HepG2 (cell line): ENCODE data around the gene FAM217B. TPM values are rescaled to one million over a fixed set of nuclear protein-coding genes. Genes with fewer than 3 reads are reported as not detected.

Source experiments
- ATAC-seq: fragments of 200-7000 bp; cut with Tn5 transposase; 3 replicates; pipeline ENCODE4 v1.9.1; 2020; ENCODE audit warnings: mild to moderate bottlenecking, moderate library complexity
- Bru-seq: library from RNA; stranded (reverse); fragments of 400-500 nt; gene quantifications from one replicate; lab custom pipeline; 2021; lab: Mats Ljungman, UMichigan
- BruChase-seq, 2 experiments: library from RNA; stranded (reverse); fragments of 400-500 nt; gene quantifications; one replicate each; lab custom pipeline; 2021; lab: Mats Ljungman, UMichigan
- BruUV-seq: library from RNA; stranded (reverse); fragments of 400-500 nt; replicated peaks from 2 replicates; lab custom pipeline; 2021; lab: Mats Ljungman, UMichigan
- CTCF ChIA-PET: fragments of 300-600 bp; formaldehyde crosslinking; extraction: SDS; loops from one replicate; lab custom pipeline; 2021; ENCODE audit warnings: low total read pairs, inconsistent platforms, low intra/inter-chr PET ratio; lab: Yijun Ruan, JAX
- POLR2A ChIA-PET: fragments of 350-600 bp; sonication (Branson Sonifier 250); formaldehyde crosslinking; loops from one replicate; lab custom pipeline; 2020; ENCODE audit warnings: antibody characterized with exemption, inconsistent platforms; lab: Yijun Ruan, JAX
- DNase-seq: peaks from one replicate; pipeline ENCODE4 v3.0.0-alpha.2; 2015; ENCODE audit warnings: low spot score
- FAIRE-seq: peaks from 3 replicates; lab custom pipeline; 2011; peaks lifted over from hg19 to GRCh38; lab: Jason Lieb, UNC
- H2AFZ ChIP-seq: one replicate; pipeline ENCODE4 v1.6.1; 2011; ENCODE audit warnings: low read length, inconsistent platforms
- H3K27ac ChIP-seq: fragments of 300-600 bp; 3 replicates; pipeline ENCODE4 v1.8.0; 2011; ENCODE audit warnings: mixed run types, mild to moderate bottlenecking, mixed read lengths, low read length, inconsistent platforms; ENCODE audit not compliant: insufficient read depth; ENCODE audit errors: extremely low read length
- H3K27me3 ChIP-seq, 2 experiments: fragments of 200-600 bp in 1 of 2; 2 replicates in 1 of 2; 3 replicates in 1 of 2; pipeline versions ENCODE4 v1.6.0 to v1.8.0; 2011; ENCODE audit warnings: low read length in 2 of 2, mild to moderate bottlenecking in 2 of 2, moderate library complexity in 2 of 2, inconsistent platforms in 1 of 2; ENCODE audit not compliant: insufficient read depth in 2 of 2, control insufficient read depth in 1 of 2
- H3K36me3 ChIP-seq, 2 experiments: fragments of 200-600 bp in 1 of 2; replicated peaks in 1 of 2; 2 replicates in 1 of 2; 3 replicates in 1 of 2; pipeline versions ENCODE4 v1.5.1 to v1.8.0; 2011; ENCODE audit warnings: low read length in 2 of 2, inconsistent platforms in 1 of 2; ENCODE audit not compliant: insufficient read depth in 2 of 2, control insufficient read depth in 1 of 2
- H3K4me1 ChIP-seq: 2 replicates; pipeline ENCODE4 v1.5.1; 2012; ENCODE audit warnings: low read length, inconsistent platforms; ENCODE audit not compliant: insufficient read depth
- H3K4me2 ChIP-seq: 2 replicates; pipeline ENCODE4 v1.6.0; 2011; ENCODE audit warnings: low read depth, low read length, inconsistent platforms
- H3K4me3 ChIP-seq, 3 experiments: fragments of 200-600 bp in 1 of 3; sonication (generic), shearing (Covaris generic) in 1 of 3; replicated peaks in 1 of 3; 2 replicates each; pipeline ENCODE4 v1.5.1; 2011 to 2016; ENCODE audit warnings: low read length in 3 of 3, inconsistent platforms in 2 of 3, low read depth in 2 of 3, mild to moderate bottlenecking in 2 of 3, control low read depth in 1 of 3, mixed read lengths in 1 of 3; ENCODE audit not compliant: insufficient read depth in 1 of 3
- H3K79me2 ChIP-seq: one replicate; pipeline ENCODE4 v1.6.1; 2011; ENCODE audit warnings: low read length, inconsistent platforms; ENCODE audit not compliant: insufficient read depth
- H3K9ac ChIP-seq: 2 replicates; pipeline ENCODE4 v1.6.0; 2011; ENCODE audit warnings: mild to moderate bottlenecking, low read depth, low read length, inconsistent platforms; ENCODE audit not compliant: insufficient read depth
- H3K9me3 ChIP-seq: 2 replicates; pipeline ENCODE4 v1.5.1; 2012; ENCODE audit warnings: mild to moderate bottlenecking, low read length
- H4K20me1 ChIP-seq: 2 replicates; pipeline ENCODE4 v1.6.0; 2011; ENCODE audit warnings: inconsistent platforms, mild to moderate bottlenecking, low read length, moderate library complexity; ENCODE audit not compliant: insufficient read depth
- CREM ChIP-seq, 2 experiments: sonication (generic) in 1 of 2; formaldehyde crosslinking in 1 of 2; IDR thresholded peaks; 2 replicates each; pipeline versions ENCODE4 v1.4.0 to v1.6.1; 2016 to 2020; ENCODE audit warnings: antibody characterized with exemption in 1 of 2, mild to moderate bottlenecking in 1 of 2, missing genetic modification reagents in 1 of 2
- ERF ChIP-seq: IDR thresholded peaks from 2 replicates; pipeline ENCODE4 v1.6.1; 2018; ENCODE audit warnings: missing biosample characterization, missing genetic modification reagents
- GATA4 ChIP-seq: sonication (generic); IDR thresholded peaks from 2 replicates; pipeline ENCODE4 v1.6.1; 2016; ENCODE audit warnings: antibody characterized with exemption, low read depth, borderline replicate concordance
- HCFC1 ChIP-seq: fragments of 150-350 bp; IDR thresholded peaks from 2 replicates; pipeline ENCODE4 v1.6.1; 2014; ENCODE audit warnings: low read depth, low read length
- MTF2 ChIP-seq: sonication (generic); formaldehyde crosslinking; IDR thresholded peaks from 2 replicates; pipeline ENCODE4 v1.5.0; 2020; ENCODE audit warnings: missing genetic modification reagents, borderline replicate concordance
- RBM22 ChIP-seq: fragments of 200-400 bp; formaldehyde crosslinking; optimal IDR thresholded peaks from 2 replicates; pipeline ENCODE3; 2017; ENCODE audit warnings: mild to moderate bottlenecking, low read length, moderate library complexity
- ZFY ChIP-seq: sonication (generic); formaldehyde crosslinking; IDR thresholded peaks from 2 replicates; pipeline ENCODE4 v1.4.0; 2020; ENCODE audit warnings: missing genetic modification reagents
- ZNF230 ChIP-seq: sonication (generic); formaldehyde crosslinking; IDR thresholded peaks from 2 replicates; pipeline ENCODE4 v1.4.0; 2020; ENCODE audit warnings: mild to moderate bottlenecking, missing genetic modification reagents
- ZNF234 ChIP-seq: sonication (generic); formaldehyde crosslinking; conservative IDR thresholded peaks from 2 replicates; pipeline ENCODE4 v1.5.1; 2020; ENCODE audit warnings: mild to moderate bottlenecking, missing genetic modification reagents
- ZNF383 ChIP-seq: sonication (generic); formaldehyde crosslinking; IDR thresholded peaks from 2 replicates; pipeline ENCODE4 v1.4.0; 2020; ENCODE audit warnings: missing genetic modification reagents, mild to moderate bottlenecking, borderline replicate concordance
- whole genome bisulfite sequencing: methylation state at CpG from one replicate; pipeline ENCODE4 v1.1.6; 2017; ENCODE audit warnings: low lambda C conversion rate; 5-methylcytosine and 5-hydroxymethylcytosine counted together
- in situ Hi-C: cut with HindIII; loops from 2 replicates; pipeline ENCODE4 v1.10.0; 2017; ENCODE audit warnings: low pct_unique_long_range_greater_than_20kb; ENCODE audit not compliant: extremely low pct_ligation_motif_present
- intact Hi-C: fragments of 100-400 bp; cut with micrococcal nuclease; formaldehyde crosslinking; loops from one replicate; pipeline ENCODE4 v1.10.0; 2022; ENCODE audit not compliant: unreplicated experiment
- long read RNA-seq, 2 experiments: library from RNA in 1 of 2; library from polyadenylated mRNA in 1 of 2; stranded (forward) in 1 of 2; unstranded in 1 of 2; transcript quantifications; one replicate each; pipeline ENCODE4 v2.0.0, GENCODE V29; 2019 to 2022
- polyA minus RNA-seq, 3 experiments: library from RNA; depleted of rRNA, polyadenylated mRNA; stranded (reverse); fragments of >200 nt; gene quantifications; 2 replicates each; pipeline ENCODE4 v1.2.3, GENCODE V29; 2011; ENCODE audit warnings: low replicate concordance in 1 of 3
- polyA plus RNA-seq, 8 experiments: library from polyadenylated mRNA; depleted of rRNA in 3 of 8; stranded (reverse) in 7 of 8; unstranded in 1 of 8; fragments of >200 nt; fragmentation: Illumina TruSeq in 4 of 8; extraction: Trizol in 4 of 8; gene quantifications; 2 replicates each; pipeline versions ENCODE4 v1.2.1 to v1.2.3, GENCODE V29; 2011 to 2016; ENCODE audit warnings: low read depth in 4 of 8, missing spikeins in 1 of 8, mixed read lengths in 1 of 8; ENCODE audit not compliant: insufficient read depth in 1 of 8
- total RNA-seq, 5 experiments: library from RNA; depleted of rRNA; stranded (reverse); fragments of >200 nt; fragmentation: Illumina TruSeq; extraction: Trizol; gene quantifications; 2 replicates each; pipeline ENCODE4 v1.2.3, GENCODE V29; 2016; ENCODE audit warnings: low read depth in 1 of 5
- TF ChIP-seq, protein P1 (sequence below): sonication (generic); formaldehyde crosslinking; IDR thresholded peaks from 2 replicates; pipeline ENCODE4 v1.4.0; 2020; ENCODE audit warnings: low read depth, missing genetic modification reagents

Gene FAM217B, protein sequence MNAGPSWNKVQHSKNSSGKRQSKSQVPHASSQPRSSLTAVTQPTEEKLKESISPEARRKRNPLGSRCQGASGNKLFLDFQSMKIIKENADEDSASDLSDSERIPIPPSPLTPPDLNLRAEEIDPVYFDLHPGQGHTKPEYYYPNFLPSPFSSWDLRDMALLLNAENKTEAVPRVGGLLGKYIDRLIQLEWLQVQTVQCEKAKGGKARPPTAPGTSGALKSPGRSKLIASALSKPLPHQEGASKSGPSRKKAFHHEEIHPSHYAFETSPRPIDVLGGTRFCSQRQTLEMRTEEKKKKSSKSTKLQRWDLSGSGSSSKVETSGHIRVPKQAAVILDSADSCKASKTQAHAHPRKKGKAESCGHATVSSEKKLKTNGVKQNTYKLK
- 14.3 and 20.4 TPM in 2 replicates for total RNA-seq (2016; rRNA removed; fragmentation: Illumina TruSeq; extraction: Trizol)
- 1.5 and 1.8 TPM in 2 replicates for total RNA-seq (2016; cell fraction: cytosol; rRNA removed; fragmentation: Illumina TruSeq; extraction: Trizol; ENCODE audit: low read depth)
- 11.9 and 18.8 TPM in 2 replicates for total RNA-seq (2016; cell fraction: insoluble cytoplasmic fraction; rRNA removed; fragmentation: Illumina TruSeq; extraction: Trizol)
- 7.2 and 7.3 TPM in 2 replicates for total RNA-seq (2016; cell fraction: membrane; rRNA removed; fragmentation: Illumina TruSeq; extraction: Trizol)
- total RNA-seq (2016; cell fraction: nucleus; rRNA removed; fragmentation: Illumina TruSeq; extraction: Trizol): 19.5 and 21.4 TPM in 2 replicates
- polyA plus RNA-seq (2011; rRNA removed): 7.4 and 11.1 TPM in 2 replicates
- polyA plus RNA-seq (2011; cell fraction: cytosol; rRNA removed): 4.5 and 7.3 TPM in 2 replicates
- 4.6 and 9.1 TPM in 2 replicates for polyA plus RNA-seq (2011; cell fraction: nucleus; rRNA removed)
- polyA plus RNA-seq (2012): 5.7 and 9.1 TPM in 2 replicates
- polyA plus RNA-seq (2016; cell fraction: cytosol; fragmentation: Illumina TruSeq; extraction: Trizol; ENCODE audit: low read depth): 1.6 and 1.8 TPM in 2 replicates
- polyA plus RNA-seq (2016; cell fraction: insoluble cytoplasmic fraction; fragmentation: Illumina TruSeq; extraction: Trizol; ENCODE audit: low read depth): 18.5 and 19.5 TPM in 2 replicates
- polyA plus RNA-seq (2016; cell fraction: membrane; fragmentation: Illumina TruSeq; extraction: Trizol; ENCODE audit: low read depth): 4.0 and 4.2 TPM in 2 replicates
- polyA plus RNA-seq (2016; cell fraction: nucleus; fragmentation: Illumina TruSeq; extraction: Trizol; ENCODE audit: insufficient read depth, low read depth): 15.5 and 17.2 TPM in 2 replicates
- 4.9 and 7.4 TPM in 2 replicates for polyA minus RNA-seq (2011; rRNA and poly(A)+ RNA removed; ENCODE audit: low replicate concordance)
- 7.1 and 7.6 TPM in 2 replicates for polyA minus RNA-seq (2011; cell fraction: cytosol; rRNA and poly(A)+ RNA removed)
- 25.2 and 33.8 TPM in 2 replicates for polyA minus RNA-seq (2011; cell fraction: nucleus; rRNA and poly(A)+ RNA removed)
- percentile 87 among the genes with signal in this experiment for Bru-seq, nascent RNA
- BruChase-seq, experiment 1, labeled RNA remaining after a 6-hour chase: percentile 90 among the genes with signal in this experiment
- percentile 93 among the genes with signal in this experiment for BruChase-seq, experiment 2, labeled RNA remaining after a 2-hour chase
- long read RNA-seq, experiment 1, full-length matches to known transcripts: 11 of 18 reads
- long read RNA-seq, experiment 1, partial matches to known transcripts: 0 of 18 reads
- long read RNA-seq, experiment 1, other reads (novel, unspliced or antisense): 7 of 18 reads
- long read RNA-seq, experiment 2, partial matches to known transcripts: 1 of 12 reads
- long read RNA-seq, experiment 2, other reads (novel, unspliced or antisense): 11 of 12 reads

DNA sequence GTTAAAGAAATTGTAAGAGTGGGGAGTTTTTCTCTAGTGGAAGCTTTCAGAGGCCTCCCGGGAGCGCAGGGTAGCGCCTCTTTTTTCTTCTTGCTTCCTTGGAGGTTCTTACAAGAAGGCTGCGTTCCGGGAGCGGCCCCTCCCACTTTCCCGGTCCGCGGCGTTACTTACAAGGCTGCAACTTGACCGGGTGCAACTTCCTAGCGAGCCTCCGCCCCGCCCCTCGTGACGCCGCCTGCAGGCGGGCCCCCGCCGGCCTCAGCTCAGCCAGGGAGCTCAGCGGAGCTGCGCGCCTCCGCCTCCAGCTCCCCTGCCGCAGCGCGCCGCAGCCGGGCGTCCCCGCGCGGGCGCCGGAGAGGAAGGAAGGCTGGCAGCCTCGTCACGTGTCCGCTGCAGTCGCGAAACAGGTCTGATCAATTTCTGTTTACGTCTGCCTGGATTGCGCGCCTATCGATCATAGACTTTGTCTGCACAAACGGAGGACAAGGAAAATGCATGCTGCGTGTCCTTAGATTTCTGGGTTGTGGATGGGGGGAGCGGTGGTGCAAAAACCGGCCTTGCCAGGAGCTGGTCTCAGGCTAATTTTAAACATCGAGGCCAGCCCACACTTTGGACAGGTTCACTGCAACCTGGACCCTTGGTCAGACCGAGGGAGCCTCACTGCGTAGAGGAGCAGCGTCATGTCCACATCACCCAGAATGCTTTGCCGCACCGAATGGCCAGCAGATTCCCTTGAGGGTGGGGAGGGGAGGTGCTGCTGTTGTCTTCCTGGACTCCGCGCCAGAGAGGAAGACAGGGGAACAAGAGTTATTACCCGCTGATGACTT is at the start of gene FAM217B, which contains the start of gene PPP1R3D:
TSS of gene FAM217B (plus strand) at position 261 of the 827 bp plus-strand sequence. CDS start 3,555 bp downstream, outside the sequence.
TSS of gene PPP1R3D (minus strand) at position 177 of the 827 bp plus-strand sequence. CDS start 374 bp downstream, outside the sequence.
- in situ Hi-C loops: no loop called here
- Histone ChIP-seq H3K36me3 (peaks cover 8 to 17% of the 10 kb centered on the region in 2 experiments; a peak in 4 of 5 replicates), H3K4me1 (peaks cover 29% of the 10 kb centered on the region), H3K79me2 (peaks cover 11% of the 10 kb centered on the region), H2AFZ (peak within 1 kb of the TSS; percentile 86), H4K20me1 (no peaks in the 10 kb centered on the region), H3K9me3 (no peaks in the 10 kb centered on the region), H3K27ac (peak within 1 kb of the TSS; percentile 90), H3K9ac (peak within 1 kb of the TSS; percentile 86), H3K4me3 (peak within 1 kb of the TSS; percentile 77 to 91 (median 91)), H3K4me2 (peak within 1 kb of the TSS; percentile 84), H3K27me3 (no peaks in the 10 kb centered on the region; a peak in 1 of 5 replicates)
- intact Hi-C loops: no loop called here
- no TSS peak for BruUV-seq
- POLR2A ChIA-PET: interaction anchor here (0.8 to 2.1 kb wide), 10 partner anchors 8 to 117 kb away, joined by 3 to 14 read pairs (median 4); no protein-coding TSS in a partner anchor
- FAIRE-seq: peak; percentile 97
- CTCF ChIA-PET: no interaction called here
- peak; percentile 93 for DNase-seq
- peak; percentile 96 for ATAC-seq
- under 1% methylated on average over 42 of the region's 57 CpGs for WGBS
- TF ChIP-seq, protein P1, sequence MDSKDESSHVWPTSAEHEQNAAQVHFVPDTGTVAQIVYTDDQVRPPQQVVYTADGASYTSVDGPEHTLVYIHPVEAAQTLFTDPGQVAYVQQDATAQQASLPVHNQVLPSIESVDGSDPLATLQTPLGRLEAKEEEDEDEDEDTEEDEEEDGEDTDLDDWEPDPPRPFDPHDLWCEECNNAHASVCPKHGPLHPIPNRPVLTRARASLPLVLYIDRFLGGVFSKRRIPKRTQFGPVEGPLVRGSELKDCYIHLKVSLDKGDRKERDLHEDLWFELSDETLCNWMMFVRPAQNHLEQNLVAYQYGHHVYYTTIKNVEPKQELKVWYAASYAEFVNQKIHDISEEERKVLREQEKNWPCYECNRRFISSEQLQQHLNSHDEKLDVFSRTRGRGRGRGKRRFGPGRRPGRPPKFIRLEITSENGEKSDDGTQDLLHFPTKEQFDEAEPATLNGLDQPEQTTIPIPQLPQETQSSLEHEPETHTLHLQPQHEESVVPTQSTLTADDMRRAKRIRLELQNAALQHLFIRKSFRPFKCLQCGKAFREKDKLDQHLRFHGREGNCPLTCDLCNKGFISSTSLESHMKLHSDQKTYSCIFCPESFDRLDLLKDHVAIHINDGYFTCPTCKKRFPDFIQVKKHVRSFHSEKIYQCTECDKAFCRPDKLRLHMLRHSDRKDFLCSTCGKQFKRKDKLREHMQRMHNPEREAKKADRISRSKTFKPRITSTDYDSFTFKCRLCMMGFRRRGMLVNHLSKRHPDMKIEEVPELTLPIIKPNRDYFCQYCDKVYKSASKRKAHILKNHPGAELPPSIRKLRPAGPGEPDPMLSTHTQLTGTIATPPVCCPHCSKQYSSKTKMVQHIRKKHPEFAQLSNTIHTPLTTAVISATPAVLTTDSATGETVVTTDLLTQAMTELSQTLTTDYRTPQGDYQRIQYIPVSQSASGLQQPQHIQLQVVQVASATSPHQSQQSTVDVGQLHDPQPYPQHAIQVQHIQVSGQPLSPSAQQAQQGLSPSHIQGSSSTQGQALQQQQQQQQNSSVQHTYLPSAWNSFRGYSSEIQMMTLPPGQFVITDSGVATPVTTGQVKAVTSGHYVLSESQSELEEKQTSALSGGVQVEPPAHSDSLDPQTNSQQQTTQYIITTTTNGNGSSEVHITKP: peak; percentile 61; the same call in 1 of the 2 replicates
- peak; percentile 82 for TF ChIP-seq RBM22
- no peak; the same call in 1 of the 2 replicates for TF ChIP-seq ZNF230 (CRISPR knock-in tag)
- TF ChIP-seq ZFY: peak; percentile 81
- TF ChIP-seq GATA4: peak; percentile 73; the same call in 1 of the 2 replicates
- TF ChIP-seq CREM (IDR thresholded peaks at IDR 0.05): peak; percentile 78
- TF ChIP-seq CREM (CRISPR knock-in tag; IDR thresholded peaks at IDR 0.05): no peak; the same call in 1 of the 2 replicates
- peak; percentile 65 for TF ChIP-seq ERF (CRISPR knock-in tag)
- TF ChIP-seq ZNF383 (CRISPR knock-in tag): peak; percentile 97; the same call in 1 of the 2 replicates
- TF ChIP-seq ZNF234 (CRISPR knock-in tag): peak; percentile 86; the same call in 1 of the 2 replicates
- TF ChIP-seq MTF2 (CRISPR knock-in tag): no peak
- peak; percentile 4; the same call in 1 of the 2 replicates for TF ChIP-seq HCFC1
